Pancreas (tissue), 10 donors: ENCODE results near the gene BMAL2. TPM values are rescaled to one million over a fixed set of nuclear protein-coding genes. Genes with fewer than 3 reads are reported as not detected.

ENCODE experiments used
- ATAC-seq, 4 donors: fragments of 200-7000 bp; cut with Tn5 transposase; one replicate each; pipeline versions ENCODE4 v1.8.0 to v1.9.1; 2020; ENCODE audit warnings: mild to moderate bottlenecking in 4 of 4, moderate library complexity in 4 of 4
- DNase-seq, 6 donors: peaks; one replicate each; pipeline ENCODE4 v3.0.0-alpha.2; 2020
- FAIRE-seq: peaks from 2 replicates; lab custom pipeline; 2012; peaks lifted over from hg19 to GRCh38; lab: Jason Lieb, UNC
- H3K27ac ChIP-seq, 4 donors: fragments of 200-600 bp; sonication (generic); 1 replicate in 3 of 4; 2 replicates in 1 of 4; pipeline versions ENCODE4 v1.5.0 to v1.8.0; 2020
- H3K27me3 ChIP-seq, 4 donors: fragments of 200-600 bp; one replicate each; pipeline ENCODE4 v1.8.0; 2021
- H3K36me3 ChIP-seq, 3 donors: fragments of 200-600 bp; sonication (generic) in 1 of 3; one replicate each; pipeline versions ENCODE4 v1.5.0 to v1.8.0; 2020 to 2021
- H3K4me1 ChIP-seq, 3 donors: fragments of 200-600 bp; one replicate each; pipeline ENCODE4 v1.8.0; 2021
- H3K4me3 ChIP-seq, 4 donors: fragments of 200-600 bp; sonication (generic) in 2 of 4; one replicate each; pipeline versions ENCODE4 v1.5.0 to v1.8.0; 2020 to 2021
- H3K9me3 ChIP-seq, 4 donors: fragments of 200-600 bp; one replicate each; pipeline ENCODE4 v1.8.0; 2021
- WGBS, 2 donors: extraction: QIAGEN DNeasy Blood & Tissue Kit; methylation state at CpG; one replicate each; pipeline ENCODE4 v1.1.7; 2013; 5-methylcytosine and 5-hydroxymethylcytosine counted together
- intact Hi-C, 3 donors: fragments of 100-400 bp; cut with DNase I; formaldehyde crosslinking; loops; one replicate each; pipeline versions ENCODE4 v1.11.1 to v1.14.2; 2022
- polyA plus RNA-seq, 2 donors: library from polyadenylated mRNA; stranded (reverse); fragments of 200-250 nt; gene quantifications; one replicate each; pipeline ENCODE4 v1.2.3, GENCODE V29; 2013
- total RNA-seq, 6 donors: library from RNA; stranded (reverse); fragmentation: NEBNext Ultra II Directional in 4 of 6; extraction: Animal tissue kit (Norgen Biotek cat#: 25700) in 4 of 6; gene quantifications; one replicate each; pipeline versions ENCODE4 v1.2.1 to v1.2.4, GENCODE V29; 2021 to 2023
- TF ChIP-seq, protein P1 (sequence below), 4 donors: fragments of 200-600 bp; sonication (generic) in 3 of 4; IDR thresholded peaks; one replicate each; pipeline versions ENCODE4 v1.5.0 to v1.8.0; 2021; ENCODE audit warnings: antibody characterized with exemption in 4 of 4
- donor health status: healthy with polysubstance abuse.
- donor health status: DM: no; HTN: no; CAD: no; lungs with moderate emphysema.
- donor health status: DM: no; HTN: no; CAD: no.
- donor health status: control.
- donor health status: control.
- donor health status: Bipolar disorder and iron deficiency.
- donor health status: DM: yes; HTN: yes; CAD: no.
- donor health status: DM: no; HTN: no; CAD: no.
- donor health status: DM: no; HTN: no; CAD: no.
- donor health status: DM: yes; HTN: yes; CAD: no.

The BMAL2 gene, protein sequence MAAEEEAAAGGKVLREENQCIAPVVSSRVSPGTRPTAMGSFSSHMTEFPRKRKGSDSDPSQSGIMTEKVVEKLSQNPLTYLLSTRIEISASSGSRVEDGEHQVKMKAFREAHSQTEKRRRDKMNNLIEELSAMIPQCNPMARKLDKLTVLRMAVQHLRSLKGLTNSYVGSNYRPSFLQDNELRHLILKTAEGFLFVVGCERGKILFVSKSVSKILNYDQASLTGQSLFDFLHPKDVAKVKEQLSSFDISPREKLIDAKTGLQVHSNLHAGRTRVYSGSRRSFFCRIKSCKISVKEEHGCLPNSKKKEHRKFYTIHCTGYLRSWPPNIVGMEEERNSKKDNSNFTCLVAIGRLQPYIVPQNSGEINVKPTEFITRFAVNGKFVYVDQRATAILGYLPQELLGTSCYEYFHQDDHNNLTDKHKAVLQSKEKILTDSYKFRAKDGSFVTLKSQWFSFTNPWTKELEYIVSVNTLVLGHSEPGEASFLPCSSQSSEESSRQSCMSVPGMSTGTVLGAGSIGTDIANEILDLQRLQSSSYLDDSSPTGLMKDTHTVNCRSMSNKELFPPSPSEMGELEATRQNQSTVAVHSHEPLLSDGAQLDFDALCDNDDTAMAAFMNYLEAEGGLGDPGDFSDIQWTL
- total RNA-seq: 1 to 10 TPM in 5 of 6 donors, under 1 TPM in 1; 0.94 to 9.5 (median 3.4) TPM
- polyA plus RNA-seq: 1 to 10 TPM in 1 of 2 donors, under 1 TPM in 1; 0.61 to 2.0 TPM

DNA sequence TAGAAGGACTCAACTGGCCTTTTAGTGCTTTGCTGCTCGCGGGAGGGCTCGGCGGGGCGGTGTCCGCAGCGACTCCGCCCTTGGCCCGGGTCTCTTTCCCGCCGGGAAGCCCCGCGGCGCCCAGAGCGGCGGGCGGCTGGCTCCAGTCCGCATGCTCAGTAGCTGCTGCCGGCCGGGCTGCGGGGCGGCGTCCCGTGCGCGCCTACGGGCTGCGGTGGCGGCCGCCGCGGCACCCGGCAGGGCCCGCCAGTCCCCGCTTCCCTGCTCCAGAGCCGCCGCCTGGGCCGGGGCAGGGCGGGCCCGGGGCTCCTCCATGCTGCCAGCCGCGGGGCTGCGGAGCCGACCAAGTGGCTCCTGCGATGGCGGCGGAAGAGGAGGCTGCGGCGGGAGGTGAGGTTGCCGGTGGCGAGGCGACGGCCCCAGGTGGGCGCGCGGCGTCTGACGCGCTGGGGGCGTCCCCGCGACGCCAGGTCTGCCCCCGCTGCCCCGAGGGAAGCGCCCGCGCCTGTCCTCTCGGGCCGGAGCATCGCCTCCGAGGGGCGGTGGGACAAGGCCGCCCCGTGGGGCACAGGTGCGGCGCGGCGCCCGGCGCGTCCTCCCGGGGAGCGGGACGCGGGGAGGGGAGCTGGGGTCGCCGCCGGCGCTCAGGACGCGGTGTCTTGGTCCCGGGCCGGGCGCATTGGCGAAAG, at the start of gene BMAL2:
BMAL2 (plus strand) TSS at position 123 of the 689 bp plus-strand sequence; CDS start at position 360, 237 bp downstream.
- Histone ChIP-seq H3K27ac (peak within 1 kb of the TSS in 2 of 4 donors; percentile 36 to 46), H3K9me3 (no peaks in the 10 kb centered on the region), H3K4me3 (peak within 1 kb of the TSS; percentile 59 to 76 (median 68)), H3K4me1 (peaks cover 9 to 35% (median 12%) of the 10 kb centered on the region in 3 donors), H3K27me3 (no peaks in the 10 kb centered on the region), H3K36me3 (no peaks in the 10 kb centered on the region)
- intact Hi-C loops: no loop called here
- TF ChIP-seq, protein P1, sequence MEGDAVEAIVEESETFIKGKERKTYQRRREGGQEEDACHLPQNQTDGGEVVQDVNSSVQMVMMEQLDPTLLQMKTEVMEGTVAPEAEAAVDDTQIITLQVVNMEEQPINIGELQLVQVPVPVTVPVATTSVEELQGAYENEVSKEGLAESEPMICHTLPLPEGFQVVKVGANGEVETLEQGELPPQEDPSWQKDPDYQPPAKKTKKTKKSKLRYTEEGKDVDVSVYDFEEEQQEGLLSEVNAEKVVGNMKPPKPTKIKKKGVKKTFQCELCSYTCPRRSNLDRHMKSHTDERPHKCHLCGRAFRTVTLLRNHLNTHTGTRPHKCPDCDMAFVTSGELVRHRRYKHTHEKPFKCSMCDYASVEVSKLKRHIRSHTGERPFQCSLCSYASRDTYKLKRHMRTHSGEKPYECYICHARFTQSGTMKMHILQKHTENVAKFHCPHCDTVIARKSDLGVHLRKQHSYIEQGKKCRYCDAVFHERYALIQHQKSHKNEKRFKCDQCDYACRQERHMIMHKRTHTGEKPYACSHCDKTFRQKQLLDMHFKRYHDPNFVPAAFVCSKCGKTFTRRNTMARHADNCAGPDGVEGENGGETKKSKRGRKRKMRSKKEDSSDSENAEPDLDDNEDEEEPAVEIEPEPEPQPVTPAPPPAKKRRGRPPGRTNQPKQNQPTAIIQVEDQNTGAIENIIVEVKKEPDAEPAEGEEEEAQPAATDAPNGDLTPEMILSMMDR (IDR thresholded peaks at IDR 0.05): no peak
- ATAC-seq: peak; percentile 55 to 79 (median 60)
- WGBS, 2 donors: 0% methylated on average over 60 to 95 of the region's 96 CpGs
- peak; percentile 30 to 83 (median 42) for DNase-seq
- FAIRE-seq: no peak

GRCh38 chr12:27284021-27284420, 48.6 kb upstream of the BMAL2 start:
- ATAC-seq (peak in 1 of 4 donors; percentile 29), DNase-seq (no peak), FAIRE-seq (no peak)
- peaks cover 28 to 35% (median 28%) of the 10 kb centered on the region in 3 donors for H3K4me1 ChIP-seq
- TF ChIP-seq, protein P1 (IDR thresholded peaks at IDR 0.05): no peak
- no peak overlapping the region for H3K27ac ChIP-seq
- no peaks in the 10 kb centered on the region for H3K36me3 ChIP-seq
- no peaks in the 10 kb centered on the region for H3K27me3 ChIP-seq
- WGBS, 2 donors: 74 to 76% methylated on average over 3 of the region's 3 CpGs
- H3K9me3 ChIP-seq: no peaks in the 10 kb centered on the region
- intact Hi-C loops: no loop called here
- H3K4me3 ChIP-seq: no peak overlapping the region

DNA sequence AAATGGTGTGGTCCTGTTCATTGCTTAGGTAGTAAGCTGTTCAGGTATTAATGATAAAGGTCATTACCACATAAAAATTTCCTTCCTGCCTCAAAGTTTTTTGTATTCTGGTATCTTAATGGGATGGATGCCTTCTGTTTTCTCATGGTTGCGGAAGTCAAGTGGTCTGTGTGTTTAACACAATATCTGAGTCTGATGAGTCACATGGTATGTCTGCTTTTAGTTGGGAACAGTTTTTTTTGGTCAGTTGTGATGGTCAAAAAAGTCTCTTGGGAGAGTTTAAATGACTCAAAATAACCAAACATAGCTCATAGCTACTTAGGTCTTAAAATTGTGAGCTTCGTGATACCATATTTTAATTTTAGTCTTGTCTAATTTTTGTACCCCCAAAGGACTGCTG, 47.9 kb upstream of the BMAL2 start:
- no peaks in the 10 kb centered on the region for H3K36me3 ChIP-seq
- no peaks in the 10 kb centered on the region for H3K9me3 ChIP-seq
- H3K4me1 ChIP-seq: peaks cover 28 to 36% (median 34%) of the 10 kb centered on the region in 3 donors
- no peaks in the 10 kb centered on the region for H3K27me3 ChIP-seq
- H3K27ac ChIP-seq: peak overlapping the region in 2 of 4 donors; percentile 15 to 50
- DNase-seq: no peak
- 78 to 84% methylated on average over 2 of the region's 2 CpGs for WGBS, 2 donors
- intact Hi-C loops: no loop called here
- no peak for FAIRE-seq
- TF ChIP-seq, protein P1 (IDR thresholded peaks at IDR 0.05): no peak
- ATAC-seq: peak in 3 of 4 donors; percentile 37 to 57 (median 41)
- H3K4me3 ChIP-seq: no peak overlapping the region

- Histone ChIP-seq H3K9me3 (no peaks in the 10 kb centered on the region), H3K4me1 (peaks cover 28 to 36% (median 34%) of the 10 kb centered on the region in 3 donors), H3K36me3 (no peaks in the 10 kb centered on the region), H3K4me3 (no peak overlapping the region), H3K27ac (peak overlapping the region in 1 of 4 donors; percentile 50), H3K27me3 (no peaks in the 10 kb centered on the region)
- FAIRE-seq (no peak), DNase-seq (no peak), ATAC-seq (peak in 1 of 4 donors; percentile 46)
- 65 to 70% methylated on average over 1 of the region's 1 CpG for WGBS, 2 donors
- intact Hi-C loops: no loop called here
- TF ChIP-seq, protein P1 (IDR thresholded peaks at IDR 0.05): no peak
Measured at GRCh38 chr12:27285403-27285802, 47.2 kb upstream of the BMAL2 start.
